GM21367 (cell line): ENCODE data around the gene TRMU.
"Not testable (repeated sequence)": the region's sequence is repeated elsewhere in the genome, so short reads cannot be mapped to it uniquely, and the experiment has no call there.

Source experiments
- ATAC-seq: cut with Tn5 transposase; IDR thresholded peaks from one replicate; pipeline ENCODE4 v1.9.1; 2021; ENCODE audit not compliant: unreplicated experiment

Gene TRMU

DNA sequence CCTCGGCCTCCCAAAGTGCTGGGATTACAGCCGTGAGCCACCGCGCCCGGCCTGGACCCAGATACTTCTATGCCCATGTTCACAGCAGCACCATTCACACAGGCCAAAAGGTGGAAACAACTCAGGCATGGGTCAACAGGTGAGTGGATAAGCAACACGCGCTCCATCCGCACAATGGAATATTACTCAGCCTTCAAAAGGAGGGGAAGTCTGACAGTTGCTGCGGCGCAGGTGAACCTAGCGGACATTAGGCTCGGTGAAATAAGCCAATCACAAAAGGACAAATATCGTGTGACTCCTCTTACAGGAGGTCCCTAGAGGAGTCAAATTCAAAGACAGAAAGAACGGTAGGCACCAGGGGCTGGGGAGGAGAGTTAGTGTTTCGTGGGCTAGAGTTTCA lies 47.0 kb downstream of the TRMU start:
- no peak for ATAC-seq

DNA sequence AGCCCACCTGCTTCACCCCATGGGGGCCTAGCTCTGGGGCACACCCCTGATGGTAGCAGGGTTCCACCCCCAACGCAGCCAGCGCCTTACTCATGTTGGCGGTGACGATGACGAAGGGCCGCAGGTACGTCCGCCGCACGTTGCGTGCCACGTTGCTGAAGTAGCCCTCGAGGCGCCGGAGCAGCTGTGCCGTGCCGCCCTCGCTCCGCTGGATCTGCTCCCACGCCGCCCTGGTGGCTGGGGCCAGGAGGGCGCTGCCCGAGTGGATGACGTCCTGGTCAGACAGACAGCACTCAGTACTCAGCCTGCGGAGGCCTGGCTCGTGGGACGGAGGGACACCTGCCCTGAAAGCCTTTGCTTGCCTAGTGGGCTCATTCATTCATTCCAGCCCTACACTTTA lies 50.8 kb downstream of the TRMU start:
- ATAC-seq: no peak

GRCh38 chr22:46387748-46388147 lies 52.2 kb downstream of the TRMU start:
- no peak for ATAC-seq

DNA sequence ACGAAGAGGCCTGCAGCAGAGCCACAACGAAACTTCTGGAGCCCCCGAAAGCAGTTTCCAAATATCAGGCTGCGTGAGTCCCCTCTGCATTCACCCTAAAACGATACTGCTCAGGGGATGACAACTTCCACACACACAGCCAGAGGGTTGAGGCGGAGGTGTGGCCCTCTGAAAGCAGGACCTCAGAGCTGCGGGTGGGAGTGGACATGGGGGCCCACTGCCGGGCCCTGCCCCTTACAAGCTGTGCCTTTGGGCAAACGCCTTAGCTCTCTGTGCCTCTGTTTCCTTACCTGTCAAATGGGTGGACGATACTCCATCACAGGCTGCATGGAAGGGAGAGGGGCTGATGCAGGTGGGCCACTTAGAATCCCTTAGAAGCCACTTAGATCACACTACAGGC lies 53.1 kb downstream of the TRMU start:
- no peak for ATAC-seq

- no peak for ATAC-seq
Measured at GRCh38 chr22:46389081-46389480, 53.6 kb downstream of the TRMU start.

- ATAC-seq: no peak
Measured at GRCh38 chr22:46390105-46390651, 54.7 kb downstream of the TRMU start.

DNA sequence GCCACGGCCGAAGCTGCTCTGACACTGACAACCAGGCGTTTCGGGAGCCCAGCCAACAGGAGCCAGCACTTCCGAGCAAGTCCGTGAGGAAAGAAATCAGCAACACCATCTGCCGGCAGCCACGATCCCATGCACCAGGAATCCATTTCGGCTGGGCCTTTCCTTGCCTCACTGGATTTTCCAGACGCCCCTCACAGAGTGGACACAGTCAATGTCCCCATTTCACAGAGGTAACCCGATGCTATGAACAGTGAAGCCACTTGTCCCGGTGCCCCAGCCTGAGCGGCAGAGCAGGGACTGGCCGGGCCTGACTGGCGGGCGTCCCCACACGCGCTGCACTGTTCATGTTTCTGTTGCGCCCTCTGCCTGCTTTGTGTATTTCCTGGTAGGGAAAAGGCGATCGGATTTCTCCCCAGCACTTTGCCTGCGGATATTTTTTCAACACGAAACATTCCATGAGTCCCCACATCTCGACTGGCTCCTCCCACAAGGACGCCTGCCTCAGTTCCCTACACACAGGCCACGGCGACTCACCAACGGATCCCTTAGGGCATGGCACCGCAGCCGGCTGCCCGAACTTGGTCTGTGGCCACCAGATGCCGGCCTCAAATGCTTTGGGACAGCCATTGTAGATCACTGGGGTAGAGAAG lies 55.3 kb downstream of the TRMU start:
- ATAC-seq: no peak

GRCh38 chr22:46391486-46392136 lies 56.1 kb downstream of the TRMU start:
- ATAC-seq: no peak

- ATAC-seq: no peak
Measured at GRCh38 chr22:46392137-46392844, 56.8 kb downstream of the TRMU start.

GRCh38 chr22:46393873-46394272 lies 58.4 kb downstream of the TRMU start:
- ATAC-seq: no peak

- no peak for ATAC-seq
Measured at GRCh38 chr22:46394622-46395021, 59.1 kb downstream of the TRMU start.

GRCh38 chr22:46395145-46395544 lies 59.6 kb downstream of the TRMU start:
- no peak for ATAC-seq

GRCh38 chr22:46397049-46397448 lies 61.5 kb downstream of the TRMU start:
- ATAC-seq: not testable (repeated sequence)

- ATAC-seq: no peak
Measured at GRCh38 chr22:46397514-46397913, 62.0 kb downstream of the TRMU start.

DNA sequence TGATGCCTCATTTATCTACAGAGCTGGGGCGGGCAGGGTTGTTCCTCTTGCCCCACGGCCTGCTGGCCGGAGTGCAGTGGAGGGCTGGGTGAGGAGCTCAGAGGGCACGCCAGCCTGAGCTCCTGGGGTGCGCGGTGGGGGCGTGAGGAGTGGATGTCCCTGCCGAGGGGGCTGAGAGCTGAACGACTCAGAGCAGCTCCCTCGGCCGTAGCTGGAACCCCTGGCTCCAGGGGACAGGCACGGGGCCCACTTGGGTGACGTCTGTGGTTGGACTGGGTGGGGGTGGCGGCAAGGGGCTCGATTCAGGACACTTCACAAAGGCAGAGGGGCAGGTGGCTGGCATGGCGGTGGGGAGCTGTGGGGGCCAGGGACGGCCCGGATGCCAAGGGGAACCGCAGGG lies 62.4 kb downstream of the TRMU start:
- ATAC-seq: no peak

GRCh38 chr22:46399251-46400024 lies 63.9 kb downstream of the TRMU start:
- no peak for ATAC-seq

GRCh38 chr22:46401370-46401769 lies 65.9 kb downstream of the TRMU start:
- no peak for ATAC-seq

GRCh38 chr22:46402505-46402904 lies 67.0 kb downstream of the TRMU start:
- no peak for ATAC-seq

GRCh38 chr22:46403880-46404279 lies 68.4 kb downstream of the TRMU start:
- ATAC-seq: not testable (repeated sequence)

- ATAC-seq: no peak
Measured at GRCh38 chr22:46405901-46406300, 70.4 kb downstream of the TRMU start.

DNA sequence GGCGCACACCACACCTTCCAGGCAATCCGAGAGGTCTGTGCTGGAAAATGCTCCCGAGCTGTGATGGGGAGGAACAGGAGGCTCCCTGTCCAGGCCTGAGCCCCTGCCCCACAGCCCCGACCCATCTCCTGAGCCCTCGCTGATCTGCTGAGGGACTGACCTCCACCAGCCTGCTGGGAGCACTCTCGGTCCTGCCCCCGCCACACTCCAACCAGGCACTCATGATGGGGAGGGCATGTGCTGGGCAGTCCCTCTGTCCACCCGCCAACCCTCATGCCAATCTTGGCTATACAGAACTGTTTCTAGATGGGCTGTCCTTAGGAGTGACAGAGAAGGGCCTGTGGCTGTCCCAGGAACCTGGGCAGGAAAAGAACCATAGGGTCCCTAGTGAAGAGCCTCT lies 70.8 kb downstream of the TRMU start:
- no peak for ATAC-seq
